ENCODE measurements around the gene DXO.

- TF ChIP-seq POLR2A (IDR thresholded peaks at IDR 0.05; ENCODE audit: low read length) (no peak), GATA1 (IDR thresholded peaks at IDR 0.05; ENCODE audit: low read depth, low read length) (no peak)
These were observed 2.0 kb downstream of the DXO start for GRCh38 chr6:31969712-31970603.

Measured in erythroblast (primary cell).